Ishikawa (cell line): ENCODE data around the gene FBXO31.

Experiments used
- CEBPB ChIP-seq: IDR thresholded peaks from 2 replicates; pipeline ENCODE4 v1.6.1; 2012
- CREB1 ChIP-seq: IDR thresholded peaks from 2 replicates; pipeline ENCODE4 v1.6.1; 2012; ENCODE audit warnings: low read depth
- EGR1 ChIP-seq: IDR thresholded peaks from 2 replicates; pipeline ENCODE4 v1.6.1; 2012
- EP300 ChIP-seq: IDR thresholded peaks from 2 replicates; pipeline ENCODE4 v1.6.1; 2012; ENCODE audit warnings: borderline replicate concordance
- FOXM1 ChIP-seq: IDR thresholded peaks from 2 replicates; pipeline ENCODE4 v1.6.1; 2012; ENCODE audit warnings: low read depth, borderline replicate concordance
- NFIC ChIP-seq: IDR thresholded peaks from 2 replicates; pipeline ENCODE4 v1.6.1; 2012
- RAD21 ChIP-seq: IDR thresholded peaks from 2 replicates; pipeline ENCODE4 v1.6.1; 2012; ENCODE audit warnings: low read depth
- TAF1 ChIP-seq: IDR thresholded peaks from 2 replicates; pipeline ENCODE4 v1.6.1; 2012; ENCODE audit warnings: low read depth, mild to moderate bottlenecking
- TCF12 ChIP-seq: IDR thresholded peaks from 2 replicates; pipeline ENCODE4 v1.6.1; 2012; ENCODE audit warnings: low read depth
- TEAD4 ChIP-seq: IDR thresholded peaks from 2 replicates; pipeline ENCODE4 v1.6.1; 2012
- YY1 ChIP-seq: IDR thresholded peaks from 2 replicates; pipeline ENCODE4 v1.6.1; 2012; ENCODE audit warnings: low read depth
- ZBTB7A ChIP-seq: IDR thresholded peaks from 2 replicates; pipeline ENCODE4 v1.6.1; 2012; ENCODE audit warnings: low read depth
- TF ChIP-seq, protein P1 (sequence below): IDR thresholded peaks from 2 replicates; pipeline ENCODE4 v1.6.1; 2012
- TF ChIP-seq, protein P2 (sequence below): IDR thresholded peaks from 2 replicates; pipeline ENCODE4 v1.6.1; 2012
- TF ChIP-seq, protein P3 (sequence below): IDR thresholded peaks from 2 replicates; pipeline ENCODE4 v1.6.1; 2012; ENCODE audit warnings: low read depth, mild to moderate bottlenecking

FBXO31 gene

GRCh38 chr16:87293990-87294389, 89.6 kb downstream of the FBXO31 start:
- TF ChIP-seq RAD21 (no peak), ZBTB7A (no peak), TCF12 (no peak), FOXM1 (no peak), NFIC (no peak), TEAD4 (no peak), YY1 (no peak), TAF1 (no peak), EGR1 (no peak), CEBPB (no peak), EP300 (no peak)
- TF ChIP-seq, protein P1, sequence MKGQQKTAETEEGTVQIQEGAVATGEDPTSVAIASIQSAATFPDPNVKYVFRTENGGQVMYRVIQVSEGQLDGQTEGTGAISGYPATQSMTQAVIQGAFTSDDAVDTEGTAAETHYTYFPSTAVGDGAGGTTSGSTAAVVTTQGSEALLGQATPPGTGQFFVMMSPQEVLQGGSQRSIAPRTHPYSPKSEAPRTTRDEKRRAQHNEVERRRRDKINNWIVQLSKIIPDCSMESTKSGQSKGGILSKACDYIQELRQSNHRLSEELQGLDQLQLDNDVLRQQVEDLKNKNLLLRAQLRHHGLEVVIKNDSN, result no peak
- TF ChIP-seq, protein P2, sequence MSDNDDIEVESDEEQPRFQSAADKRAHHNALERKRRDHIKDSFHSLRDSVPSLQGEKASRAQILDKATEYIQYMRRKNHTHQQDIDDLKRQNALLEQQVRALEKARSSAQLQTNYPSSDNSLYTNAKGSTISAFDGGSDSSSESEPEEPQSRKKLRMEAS, result no peak
- TF ChIP-seq, protein P3, sequence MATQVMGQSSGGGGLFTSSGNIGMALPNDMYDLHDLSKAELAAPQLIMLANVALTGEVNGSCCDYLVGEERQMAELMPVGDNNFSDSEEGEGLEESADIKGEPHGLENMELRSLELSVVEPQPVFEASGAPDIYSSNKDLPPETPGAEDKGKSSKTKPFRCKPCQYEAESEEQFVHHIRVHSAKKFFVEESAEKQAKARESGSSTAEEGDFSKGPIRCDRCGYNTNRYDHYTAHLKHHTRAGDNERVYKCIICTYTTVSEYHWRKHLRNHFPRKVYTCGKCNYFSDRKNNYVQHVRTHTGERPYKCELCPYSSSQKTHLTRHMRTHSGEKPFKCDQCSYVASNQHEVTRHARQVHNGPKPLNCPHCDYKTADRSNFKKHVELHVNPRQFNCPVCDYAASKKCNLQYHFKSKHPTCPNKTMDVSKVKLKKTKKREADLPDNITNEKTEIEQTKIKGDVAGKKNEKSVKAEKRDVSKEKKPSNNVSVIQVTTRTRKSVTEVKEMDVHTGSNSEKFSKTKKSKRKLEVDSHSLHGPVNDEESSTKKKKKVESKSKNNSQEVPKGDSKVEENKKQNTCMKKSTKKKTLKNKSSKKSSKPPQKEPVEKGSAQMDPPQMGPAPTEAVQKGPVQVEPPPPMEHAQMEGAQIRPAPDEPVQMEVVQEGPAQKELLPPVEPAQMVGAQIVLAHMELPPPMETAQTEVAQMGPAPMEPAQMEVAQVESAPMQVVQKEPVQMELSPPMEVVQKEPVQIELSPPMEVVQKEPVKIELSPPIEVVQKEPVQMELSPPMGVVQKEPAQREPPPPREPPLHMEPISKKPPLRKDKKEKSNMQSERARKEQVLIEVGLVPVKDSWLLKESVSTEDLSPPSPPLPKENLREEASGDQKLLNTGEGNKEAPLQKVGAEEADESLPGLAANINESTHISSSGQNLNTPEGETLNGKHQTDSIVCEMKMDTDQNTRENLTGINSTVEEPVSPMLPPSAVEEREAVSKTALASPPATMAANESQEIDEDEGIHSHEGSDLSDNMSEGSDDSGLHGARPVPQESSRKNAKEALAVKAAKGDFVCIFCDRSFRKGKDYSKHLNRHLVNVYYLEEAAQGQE, result no peak

DNA sequence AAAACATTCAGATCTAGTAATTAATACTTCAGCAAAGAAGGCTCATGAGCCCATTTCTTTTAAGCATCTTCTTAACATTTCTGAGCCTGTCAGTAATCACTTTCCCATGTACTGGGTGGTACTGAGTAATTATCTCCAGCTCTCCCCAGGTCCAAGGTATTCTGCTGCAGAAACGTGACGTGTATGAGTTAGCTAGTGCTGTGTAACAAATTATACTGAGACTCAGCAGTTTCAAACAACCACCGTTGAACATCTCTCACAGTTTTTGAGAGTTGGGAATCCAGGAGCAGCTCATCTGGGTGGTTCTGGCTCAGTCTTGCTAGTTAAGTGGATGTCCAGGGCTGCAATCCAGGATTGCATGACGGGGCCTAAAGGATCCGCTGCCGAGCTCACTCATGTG, 91.6 kb downstream of the FBXO31 start:
- TF ChIP-seq FOXM1 (no peak), TEAD4 (no peak), TAF1 (no peak), NFIC (no peak), YY1 (no peak), RAD21 (no peak), EP300 (no peak), ZBTB7A (no peak), CREB1 (no peak), CEBPB (no peak), TCF12 (no peak), EGR1 (no peak)
- TF ChIP-seq, protein P1, result no peak
- TF ChIP-seq, protein P3, result no peak
- TF ChIP-seq, protein P2, result no peak

DNA sequence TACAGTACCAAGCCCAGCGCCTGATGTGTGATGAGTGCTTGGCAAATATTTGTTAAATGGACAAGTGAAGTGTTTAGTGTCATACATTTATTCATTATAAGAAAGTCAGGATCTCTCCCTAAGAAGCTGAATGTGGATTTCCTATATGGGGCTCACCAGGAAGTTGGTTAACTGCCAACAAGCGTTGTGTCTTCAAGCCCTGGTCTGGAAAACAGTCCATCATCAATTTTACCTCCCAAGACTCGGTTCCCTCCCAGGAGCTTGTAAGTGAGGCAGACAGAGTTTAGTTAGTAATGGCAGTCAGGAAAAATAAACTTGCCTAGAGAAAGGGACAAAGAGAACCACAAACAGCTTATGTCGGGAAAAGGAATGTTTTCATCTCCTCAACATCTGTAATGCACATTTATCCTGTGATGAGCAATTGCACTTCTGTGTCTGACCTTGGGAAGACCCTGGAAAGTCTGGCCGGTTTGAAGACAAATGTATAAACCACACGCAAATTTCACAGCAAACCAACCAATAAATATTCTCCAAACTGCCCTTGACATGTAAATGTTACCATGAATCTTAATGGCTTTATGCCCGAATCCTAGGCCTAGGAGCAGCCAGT, 94.7 kb downstream of the FBXO31 start:
- no peak for TF ChIP-seq EP300

DNA sequence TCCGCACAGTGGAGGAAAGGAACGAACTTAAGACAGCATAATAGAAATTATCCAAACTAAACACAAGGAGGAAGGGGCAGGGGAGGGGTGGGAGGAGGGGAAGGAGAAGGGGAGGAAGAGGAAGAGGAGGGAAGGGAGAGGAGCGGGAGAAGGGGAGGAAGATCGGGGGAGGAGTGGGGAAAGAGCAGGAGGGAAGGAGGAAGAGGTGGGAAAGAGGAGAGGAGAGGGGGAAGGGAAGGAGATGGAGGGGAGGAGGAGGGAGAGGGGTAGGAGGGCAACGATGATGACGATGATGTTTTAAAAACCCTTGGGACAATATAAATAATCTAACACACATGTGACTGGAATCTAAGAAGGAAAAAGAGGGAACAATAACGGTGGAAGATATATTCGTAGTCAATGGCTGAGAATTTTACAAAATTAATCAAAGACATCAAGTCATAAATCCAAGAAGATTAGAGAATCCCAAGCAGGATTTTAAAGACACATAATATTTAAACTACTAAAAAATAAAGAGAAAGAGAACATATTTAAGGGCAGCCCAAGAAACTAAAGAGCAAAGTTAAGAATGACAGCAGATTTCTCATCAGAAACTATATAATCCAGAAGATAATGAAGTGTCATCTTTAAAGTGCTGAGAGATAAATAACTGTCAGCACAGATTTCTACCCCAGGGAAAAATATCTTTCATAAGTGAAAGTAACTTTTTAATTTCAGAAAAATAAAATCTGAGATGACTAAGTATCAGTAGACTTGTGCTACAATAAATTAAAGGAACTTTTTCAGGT, 96.5 kb downstream of the FBXO31 start:
- no peak for TF ChIP-seq EP300
- TF ChIP-seq, protein P1, result no peak
- TF ChIP-seq CEBPB, result no peak
- no peak for TF ChIP-seq FOXM1
- TF ChIP-seq NFIC, result no peak
- TF ChIP-seq YY1, result no peak
- TF ChIP-seq, protein P3, result no peak
- TF ChIP-seq TCF12, result no peak
- no peak for TF ChIP-seq RAD21
- TF ChIP-seq, protein P2, result no peak
- no peak for TF ChIP-seq ZBTB7A
- TF ChIP-seq CREB1, result no peak
- no peak for TF ChIP-seq TEAD4
- TF ChIP-seq EGR1, result no peak
- no peak for TF ChIP-seq TAF1
